ENCODE data around the gene DYNC2I2. TPM values are rescaled to one million over a fixed set of nuclear protein-coding genes. Genes with fewer than 3 reads are reported as not detected.

DYNC2I2 gene
- total and polyA plus RNA-seq, 2 donors: 37.5 to 56.1 TPM

GRCh38 chr9:128617943-128618342 is 38.7 kb downstream of the DYNC2I2 start:
- H3K4me3 ChIP-seq (ENCODE audit: low read length in 2 of 2): no peak overlapping the region
- WGBS: 97% methylated on average over 8 of the region's 8 CpGs
- DNase-seq (ENCODE audit: low read depth in 6 of 9, low spot score in 9 of 9): no peak

GRCh38 chr9:128615571-128615970 is 41.1 kb downstream of the DYNC2I2 start:
- Histone ChIP-seq H3K27me3 (ENCODE audit: control insufficient read depth in 2 of 2, insufficient read depth in 1 of 2, low read length in 1 of 2) (no peaks in the 10 kb centered on the region), H3K36me3 (ENCODE audit: control insufficient read depth in 2 of 2, insufficient read depth in 2 of 2, low read length in 1 of 2) (peaks cover 88 to 97% of the 10 kb centered on the region in 2 donors), H3K4me3 (ENCODE audit: low read length in 2 of 2) (no peak overlapping the region), H3K4me1 (ENCODE audit: control insufficient read depth in 2 of 2, insufficient read depth in 2 of 2, low read length in 2 of 2) (no peaks in the 10 kb centered on the region), H3K9me3 (ENCODE audit: control insufficient read depth in 2 of 2, insufficient read depth in 1 of 2, low read length in 1 of 2) (no peaks in the 10 kb centered on the region), H3K27ac (ENCODE audit: low read depth in 1 of 2, low read length in 1 of 2) (no peak overlapping the region)
- DNase-seq (ENCODE audit: low read depth in 6 of 9, low spot score in 9 of 9): no peak
- 99% methylated on average over 12 of the region's 12 CpGs for WGBS

More at GRCh38 chr9:128617943-128618342, 38.7 kb downstream of the DYNC2I2 start:
- Histone ChIP-seq H3K4me1 (ENCODE audit: control insufficient read depth in 2 of 2, insufficient read depth in 2 of 2, low read length in 2 of 2) (no peaks in the 10 kb centered on the region), H3K36me3 (ENCODE audit: control insufficient read depth in 2 of 2, insufficient read depth in 2 of 2, low read length in 1 of 2) (peaks cover 91% of the 10 kb centered on the region in 2 donors), H3K27me3 (ENCODE audit: control insufficient read depth in 2 of 2, insufficient read depth in 1 of 2, low read length in 1 of 2) (no peaks in the 10 kb centered on the region), H3K9me3 (ENCODE audit: control insufficient read depth in 2 of 2, insufficient read depth in 1 of 2, low read length in 1 of 2) (no peaks in the 10 kb centered on the region), H3K27ac (ENCODE audit: low read depth in 1 of 2, low read length in 1 of 2) (no peak overlapping the region)

GRCh38 chr9:128614728-128615127 is 41.9 kb downstream of the DYNC2I2 start:
- no peak for DNase-seq (ENCODE audit: low read depth in 6 of 9, low spot score in 9 of 9)

GRCh38 chr9:128611600-128612394 is 44.9 kb downstream of the DYNC2I2 start:
- H3K27ac ChIP-seq (ENCODE audit: low read depth in 1 of 2, low read length in 1 of 2): no peak overlapping the region
- DNase-seq (ENCODE audit: low read depth in 6 of 9, low spot score in 9 of 9): no peak
- peaks cover 0 to 4% of the 10 kb centered on the region in 2 donors for H3K4me1 ChIP-seq (ENCODE audit: control insufficient read depth in 2 of 2, insufficient read depth in 2 of 2, low read length in 2 of 2)
- no peaks in the 10 kb centered on the region for H3K27me3 ChIP-seq (ENCODE audit: control insufficient read depth in 2 of 2, insufficient read depth in 1 of 2, low read length in 1 of 2)
- H3K4me3 ChIP-seq (ENCODE audit: low read length in 2 of 2): no peak overlapping the region
- peaks cover 76 to 99% of the 10 kb centered on the region in 2 donors for H3K36me3 ChIP-seq (ENCODE audit: control insufficient read depth in 2 of 2, insufficient read depth in 2 of 2, low read length in 1 of 2)
- WGBS: 98% methylated on average over 12 of the region's 12 CpGs
- no peaks in the 10 kb centered on the region for H3K9me3 ChIP-seq (ENCODE audit: control insufficient read depth in 2 of 2, insufficient read depth in 1 of 2, low read length in 1 of 2)

More at GRCh38 chr9:128614728-128615127, 41.9 kb downstream of the DYNC2I2 start:
- Histone ChIP-seq H3K9me3 (ENCODE audit: control insufficient read depth in 2 of 2, insufficient read depth in 1 of 2, low read length in 1 of 2) (no peaks in the 10 kb centered on the region), H3K36me3 (ENCODE audit: control insufficient read depth in 2 of 2, insufficient read depth in 2 of 2, low read length in 1 of 2) (peaks cover 83 to 98% of the 10 kb centered on the region in 2 donors), H3K27me3 (ENCODE audit: control insufficient read depth in 2 of 2, insufficient read depth in 1 of 2, low read length in 1 of 2) (no peaks in the 10 kb centered on the region), H3K27ac (ENCODE audit: low read depth in 1 of 2, low read length in 1 of 2) (no peak overlapping the region), H3K4me1 (ENCODE audit: control insufficient read depth in 2 of 2, insufficient read depth in 2 of 2, low read length in 2 of 2) (no peaks in the 10 kb centered on the region), H3K4me3 (ENCODE audit: low read length in 2 of 2) (no peak overlapping the region)
- 100% methylated on average over 1 of the region's 1 CpG for WGBS

- Histone ChIP-seq H3K4me1 (ENCODE audit: control insufficient read depth in 2 of 2, insufficient read depth in 2 of 2, low read length in 2 of 2) (peaks cover 0 to 4% of the 10 kb centered on the region in 2 donors), H3K36me3 (ENCODE audit: control insufficient read depth in 2 of 2, insufficient read depth in 2 of 2, low read length in 1 of 2) (peaks cover 68 to 98% of the 10 kb centered on the region in 2 donors), H3K9me3 (ENCODE audit: control insufficient read depth in 2 of 2, insufficient read depth in 1 of 2, low read length in 1 of 2) (no peaks in the 10 kb centered on the region), H3K27me3 (ENCODE audit: control insufficient read depth in 2 of 2, insufficient read depth in 1 of 2, low read length in 1 of 2) (no peaks in the 10 kb centered on the region), H3K4me3 (ENCODE audit: low read length in 2 of 2) (no peak overlapping the region), H3K27ac (ENCODE audit: low read depth in 1 of 2, low read length in 1 of 2) (no peak overlapping the region)
- 100% methylated on average over 3 of the region's 3 CpGs for WGBS
- DNase-seq (ENCODE audit: low read depth in 6 of 9, low spot score in 9 of 9): no peak
Observed at GRCh38 chr9:128610897-128611296, 45.8 kb downstream of the DYNC2I2 start.

GRCh38 chr9:128607642-128608350 is 48.9 kb downstream of the DYNC2I2 start:
- H3K27me3 ChIP-seq (ENCODE audit: control insufficient read depth in 2 of 2, insufficient read depth in 1 of 2, low read length in 1 of 2): no peaks in the 10 kb centered on the region
- no peaks in the 10 kb centered on the region for H3K9me3 ChIP-seq (ENCODE audit: control insufficient read depth in 2 of 2, insufficient read depth in 1 of 2, low read length in 1 of 2)
- 96% methylated on average over 16 of the region's 16 CpGs for WGBS
- H3K4me3 ChIP-seq (ENCODE audit: low read length in 2 of 2): no peak overlapping the region
- H3K27ac ChIP-seq (ENCODE audit: low read depth in 1 of 2, low read length in 1 of 2): no peak overlapping the region
- H3K4me1 ChIP-seq (ENCODE audit: control insufficient read depth in 2 of 2, insufficient read depth in 2 of 2, low read length in 2 of 2): peaks cover 0 to 4% of the 10 kb centered on the region in 2 donors
- DNase-seq (ENCODE audit: low read depth in 6 of 9, low spot score in 9 of 9): peak in 1 of 9 donors; percentile 9
- peaks cover 62 to 95% of the 10 kb centered on the region in 2 donors for H3K36me3 ChIP-seq (ENCODE audit: control insufficient read depth in 2 of 2, insufficient read depth in 2 of 2, low read length in 1 of 2)

- Histone ChIP-seq H3K9me3 (ENCODE audit: control insufficient read depth in 2 of 2, insufficient read depth in 1 of 2, low read length in 1 of 2) (no peaks in the 10 kb centered on the region), H3K27ac (ENCODE audit: low read depth in 1 of 2, low read length in 1 of 2) (no peak overlapping the region)
Observed at GRCh38 chr9:128603697-128604096, 53.0 kb downstream of the DYNC2I2 start.

GRCh38 chr9:128600099-128600498 is 56.5 kb downstream of the DYNC2I2 start:
- Histone ChIP-seq H3K9me3 (ENCODE audit: control insufficient read depth in 2 of 2, insufficient read depth in 1 of 2, low read length in 1 of 2) (no peaks in the 10 kb centered on the region), H3K36me3 (ENCODE audit: control insufficient read depth in 2 of 2, insufficient read depth in 2 of 2, low read length in 1 of 2) (peaks cover 65 to 81% of the 10 kb centered on the region in 2 donors), H3K4me1 (ENCODE audit: control insufficient read depth in 2 of 2, insufficient read depth in 2 of 2, low read length in 2 of 2) (no peaks in the 10 kb centered on the region), H3K27ac (ENCODE audit: low read depth in 1 of 2, low read length in 1 of 2) (no peak overlapping the region), H3K4me3 (ENCODE audit: low read length in 2 of 2) (no peak overlapping the region), H3K27me3 (ENCODE audit: control insufficient read depth in 2 of 2, insufficient read depth in 1 of 2, low read length in 1 of 2) (no peaks in the 10 kb centered on the region)
- no peak for DNase-seq (ENCODE audit: low read depth in 6 of 9, low spot score in 9 of 9)
- 93% methylated on average over 4 of the region's 4 CpGs for WGBS

More at GRCh38 chr9:128603697-128604096, 53.0 kb downstream of the DYNC2I2 start:
- no peak for DNase-seq (ENCODE audit: low read depth in 6 of 9, low spot score in 9 of 9)
- 92% methylated on average over 8 of the region's 8 CpGs for WGBS
- Histone ChIP-seq H3K4me3 (ENCODE audit: low read length in 2 of 2) (no peak overlapping the region), H3K27me3 (ENCODE audit: control insufficient read depth in 2 of 2, insufficient read depth in 1 of 2, low read length in 1 of 2) (no peaks in the 10 kb centered on the region), H3K4me1 (ENCODE audit: control insufficient read depth in 2 of 2, insufficient read depth in 2 of 2, low read length in 2 of 2) (peaks cover 0 to 2% of the 10 kb centered on the region in 2 donors), H3K36me3 (ENCODE audit: control insufficient read depth in 2 of 2, insufficient read depth in 2 of 2, low read length in 1 of 2) (peaks cover 66 to 84% of the 10 kb centered on the region in 2 donors)

- H3K4me1 ChIP-seq (ENCODE audit: control insufficient read depth in 2 of 2, insufficient read depth in 2 of 2, low read length in 2 of 2): no peaks in the 10 kb centered on the region
- 82% methylated on average over 4 of the region's 4 CpGs for WGBS
- peaks cover 71 to 85% of the 10 kb centered on the region in 2 donors for H3K36me3 ChIP-seq (ENCODE audit: control insufficient read depth in 2 of 2, insufficient read depth in 2 of 2, low read length in 1 of 2)
- no peak overlapping the region for H3K4me3 ChIP-seq (ENCODE audit: low read length in 2 of 2)
- no peak overlapping the region for H3K27ac ChIP-seq (ENCODE audit: low read depth in 1 of 2, low read length in 1 of 2)
- DNase-seq (ENCODE audit: low read depth in 6 of 9, low spot score in 9 of 9): no peak
- no peaks in the 10 kb centered on the region for H3K9me3 ChIP-seq (ENCODE audit: control insufficient read depth in 2 of 2, insufficient read depth in 1 of 2, low read length in 1 of 2)
- no peaks in the 10 kb centered on the region for H3K27me3 ChIP-seq (ENCODE audit: control insufficient read depth in 2 of 2, insufficient read depth in 1 of 2, low read length in 1 of 2)
Observed at GRCh38 chr9:128595471-128595870, 61.2 kb downstream of the DYNC2I2 start.
